Cortex of kidney (tissue), 1 donor: ENCODE results near the gene KANSL1.

ENCODE experiments used
- DNase-seq: peaks from one replicate; lab custom pipeline; 2025; lab: John Stamatoyannopoulos, UW

The KANSL1 gene

DNA sequence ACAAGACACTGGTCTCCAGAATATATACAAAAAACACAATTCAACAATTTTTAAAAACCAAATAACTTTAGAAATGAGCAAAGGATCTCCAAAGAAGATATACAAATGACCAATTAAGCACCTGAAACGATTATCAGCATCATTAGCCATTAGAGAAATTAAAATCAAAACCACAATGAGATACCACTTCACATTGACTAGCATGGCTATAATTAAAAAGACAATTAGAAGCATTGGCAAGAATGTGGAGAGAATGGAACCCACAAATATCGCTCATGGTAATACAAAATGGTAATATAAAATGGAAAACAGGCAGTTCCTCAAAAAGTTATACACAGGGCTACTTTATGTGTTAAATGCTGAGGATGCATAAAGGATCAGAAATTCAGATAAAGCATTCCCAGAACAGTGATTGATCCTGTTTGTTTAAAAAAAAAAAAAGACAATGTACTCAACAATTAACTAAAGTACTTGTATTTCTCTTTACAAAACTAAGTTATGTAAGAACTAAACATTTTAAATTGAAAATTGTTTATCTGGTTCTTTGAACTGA is 52.5 kb downstream of the KANSL1 start:
- no peak for DNase-seq

- no peak for DNase-seq
Observed at GRCh38 chr17:46139432-46140210, 53.6 kb downstream of the KANSL1 start.

- DNase-seq, result no peak
Observed at GRCh38 chr17:46138473-46138872, 54.8 kb downstream of the KANSL1 start.

DNA sequence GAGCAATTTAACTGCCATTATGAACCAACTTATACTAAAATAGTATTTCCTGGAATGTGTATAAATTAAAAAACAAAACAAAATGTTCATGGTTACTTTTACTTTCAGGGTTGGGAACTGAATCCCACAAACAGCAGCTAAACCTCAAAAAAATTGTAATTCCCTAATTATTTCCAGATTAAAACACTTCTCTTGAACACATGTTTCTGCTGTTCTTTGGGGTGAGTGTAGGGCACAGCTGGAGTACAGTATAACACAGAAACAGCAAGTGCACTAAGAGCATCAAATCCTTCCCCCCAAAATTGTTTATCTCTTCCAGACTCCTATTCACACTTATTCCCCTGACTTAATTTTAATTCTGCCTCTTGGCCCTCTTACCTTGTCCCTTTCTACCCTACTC is 56.4 kb downstream of the KANSL1 start:
- DNase-seq, result no peak

- no peak for DNase-seq
Observed at GRCh38 chr17:46135879-46136563, 57.2 kb downstream of the KANSL1 start.

GRCh38 chr17:46135126-46135812 is 58.0 kb downstream of the KANSL1 start:
- no peak for DNase-seq

- no peak for DNase-seq
Observed at GRCh38 chr17:46129302-46129701, 63.9 kb downstream of the KANSL1 start.

GRCh38 chr17:46128453-46128852 is 64.8 kb downstream of the KANSL1 start:
- no peak for DNase-seq

DNA sequence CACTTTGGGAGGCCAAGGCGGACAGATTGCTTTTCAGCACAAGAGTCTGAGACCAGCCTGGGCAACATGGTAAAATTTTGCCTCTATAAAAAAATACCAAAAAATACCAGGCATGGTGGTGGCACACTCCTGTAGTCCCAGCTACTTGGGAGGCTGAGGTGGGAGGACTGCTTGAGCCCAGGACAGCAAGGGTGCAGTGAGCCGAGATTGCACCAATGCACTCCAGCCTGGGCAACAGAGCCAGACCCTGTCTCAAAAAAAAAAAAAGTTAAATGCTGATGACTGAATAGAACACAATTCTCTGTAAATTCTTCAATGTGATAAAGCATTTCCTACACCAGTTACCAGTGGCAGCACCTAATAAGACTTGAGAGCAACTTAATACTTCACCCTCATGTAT is 65.7 kb downstream of the KANSL1 start:
- no peak for DNase-seq

- DNase-seq, result no peak
Observed at GRCh38 chr17:46126840-46127239, 66.4 kb downstream of the KANSL1 start.

GRCh38 chr17:46125831-46126230 is 67.4 kb downstream of the KANSL1 start:
- DNase-seq, result no peak

- DNase-seq, result no peak
Observed at GRCh38 chr17:46124695-46125592, 68.3 kb downstream of the KANSL1 start.

- DNase-seq, result no peak
Observed at GRCh38 chr17:46123607-46124006, 69.6 kb downstream of the KANSL1 start.

GRCh38 chr17:46122486-46122871 is 70.8 kb downstream of the KANSL1 start:
- DNase-seq, result no peak

DNA sequence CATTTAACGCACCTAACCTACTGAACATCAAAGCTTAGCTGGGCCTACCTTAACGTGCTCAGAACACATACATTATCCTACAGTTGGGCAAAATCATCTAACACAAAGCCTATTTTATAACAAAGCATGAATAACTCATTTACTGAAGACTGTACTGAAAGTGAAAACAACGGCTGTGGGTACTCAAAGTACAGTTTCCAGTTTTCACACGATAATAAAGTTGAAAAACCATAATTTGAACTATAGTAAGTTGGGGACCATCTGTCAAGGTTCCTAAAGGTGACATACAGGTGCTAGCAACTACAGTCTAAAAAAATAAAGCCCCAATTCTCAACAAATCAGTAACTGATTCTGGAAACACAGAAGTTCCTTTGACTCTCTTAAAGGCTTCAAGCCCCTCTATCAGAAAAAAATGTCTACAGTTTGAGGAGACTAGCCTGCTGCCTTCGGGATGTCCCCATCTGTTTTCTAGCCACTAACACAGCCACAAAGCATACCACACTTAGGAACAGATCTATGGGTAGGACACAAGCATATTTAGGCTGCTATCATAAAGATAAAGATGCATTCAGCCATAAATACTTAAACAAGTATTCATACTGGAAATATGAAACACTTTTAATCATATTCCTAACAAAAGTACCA is 71.3 kb downstream of the KANSL1 start:
- no peak for DNase-seq

DNA sequence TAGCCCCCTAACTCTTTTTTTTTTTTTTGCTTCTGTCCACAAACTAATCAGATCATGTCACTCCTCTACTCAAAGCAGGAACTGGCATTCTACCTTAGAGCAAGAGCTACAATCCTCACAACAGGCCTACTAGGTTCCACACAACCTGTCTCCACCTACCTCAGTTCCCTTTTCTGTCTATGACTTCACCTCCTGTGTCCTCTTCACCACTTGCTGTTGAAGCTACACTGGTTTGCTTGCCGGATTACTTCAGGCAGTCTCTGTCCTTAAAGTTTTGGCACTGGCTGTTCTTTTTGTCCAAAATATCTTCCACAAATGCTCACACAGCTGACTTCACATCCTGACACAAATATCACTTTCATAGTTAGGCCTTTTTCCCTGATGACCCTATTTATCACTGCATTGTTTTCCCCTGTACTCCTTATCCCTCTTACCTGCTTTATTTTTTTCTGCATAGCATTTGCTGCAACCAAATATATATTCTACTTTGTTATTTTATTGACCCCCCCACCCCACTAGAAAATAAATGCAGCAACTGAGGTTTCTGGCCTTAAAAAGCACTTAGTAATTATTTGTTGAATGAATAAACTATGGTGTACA is 72.0 kb downstream of the KANSL1 start:
- DNase-seq, result no peak

GRCh38 chr17:46120537-46120936 is 72.7 kb downstream of the KANSL1 start:
- no peak for DNase-seq

- DNase-seq, result no peak
Observed at GRCh38 chr17:46120078-46120477, 73.2 kb downstream of the KANSL1 start.

- no peak for DNase-seq
Observed at GRCh38 chr17:46118964-46119363, 74.3 kb downstream of the KANSL1 start.

- DNase-seq, result no peak
Observed at GRCh38 chr17:46117850-46118696, 75.2 kb downstream of the KANSL1 start.
